Measurements from ENCODE around the gene ADNP.

GRCh38 chr20:50844430-50845100 is 86.7 kb downstream of the ADNP start:
- no peak for TF ChIP-seq CTCF (conservative IDR thresholded peaks at IDR 0.05; ENCODE audit: low read depth, low read length)
- TF ChIP-seq EZH2 (IDR thresholded peaks at IDR 0.05; ENCODE audit: low read length, unreplicated experiment) = no peak
- TF ChIP-seq EZH2phosphoT487 (IDR thresholded peaks at IDR 0.05; ENCODE audit: borderline replicate concordance, low read length) = no peak
